Activated naive CD4-positive, alpha-beta T cell treated with anti-CD3 and anti-CD28 coated beads, Interleukin-2, amount 10 ng/mL, durations not matched to agents 7 days and 5 days (primary cell): Measurements from ENCODE around the gene TWNK.
"Not testable (repeated sequence)": the region's sequence is repeated elsewhere in the genome, so short reads cannot be mapped to it uniquely, and the experiment has no call there.

Experiments used
- CTCF ChIA-PET: fragments of 350-600 bp; sonication (Branson Sonifier 250); formaldehyde crosslinking; loops from one replicate; lab custom pipeline; 2021; ENCODE audit warnings: antibody characterized with exemption; lab: Charles Lee
- DNase-seq: peaks from one replicate; pipeline ENCODE4 v3.0.0-alpha.2; 2020
- H3K27ac Mint-ChIP-seq: one replicate; pipeline ENCODE4 v1.8.0; 2021; ENCODE audit warnings: mild to moderate bottlenecking, moderate library complexity, mixed read lengths
- H3K27me3 Mint-ChIP-seq: one replicate; pipeline ENCODE4 v1.8.0; 2021; ENCODE audit warnings: mild to moderate bottlenecking, mixed read lengths
- H3K36me3 Mint-ChIP-seq: one replicate; pipeline ENCODE4 v1.8.0; 2021; ENCODE audit warnings: mixed read lengths
- H3K4me1 Mint-ChIP-seq: one replicate; pipeline ENCODE4 v1.8.0; 2021; ENCODE audit warnings: mixed read lengths
- H3K4me3 Mint-ChIP-seq: one replicate; pipeline ENCODE4 v1.8.0; 2021; ENCODE audit warnings: mild to moderate bottlenecking, moderate library complexity, mixed read lengths
- H3K9me3 Mint-ChIP-seq: one replicate; pipeline ENCODE4 v1.8.0; 2021; ENCODE audit warnings: mixed read lengths

The TWNK gene

DNA sequence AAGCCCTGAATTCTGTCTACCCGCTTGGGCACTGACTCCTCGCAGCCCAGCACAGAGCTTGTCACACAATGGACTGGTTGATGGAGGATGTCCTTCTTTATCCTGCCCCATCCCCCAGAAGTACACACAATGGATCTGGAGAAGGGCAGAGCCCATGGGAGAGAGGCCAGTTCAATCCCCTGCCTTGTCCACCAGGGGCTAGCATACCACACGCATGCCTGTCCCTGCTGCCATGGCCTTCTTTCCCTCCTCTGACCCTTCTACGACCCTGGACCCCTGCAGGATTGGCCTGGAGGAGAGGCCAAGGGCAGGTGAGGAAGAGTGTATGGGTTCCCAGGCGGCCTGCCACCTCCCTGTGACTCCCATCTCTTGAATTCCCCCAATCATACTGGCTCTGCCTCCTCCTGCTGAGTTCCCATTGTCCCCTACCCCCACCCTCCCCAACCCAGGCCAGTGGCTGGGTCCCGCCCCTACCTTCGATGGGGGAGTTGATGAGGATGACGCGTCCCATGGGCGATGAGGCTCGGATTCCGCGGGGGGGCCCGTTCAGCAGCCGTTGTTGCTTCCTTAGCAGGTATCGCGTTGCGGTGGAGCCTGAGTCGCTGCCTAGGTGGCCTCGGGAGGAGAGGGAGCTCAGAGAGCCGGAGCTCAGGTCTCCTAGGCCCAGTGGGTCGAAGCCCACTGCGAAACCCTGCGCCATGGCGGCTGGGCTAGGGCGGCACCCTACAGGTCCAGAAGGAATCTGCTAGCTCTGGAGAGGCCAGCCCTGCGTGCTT is 42.4 kb downstream of the TWNK start:
- CTCF ChIA-PET, result interaction anchor here (2.8 to 8.1 kb wide), 2 partner anchors 10 to 13 kb away, joined by 10 to 98 read pairs; no protein-coding TSS in a partner anchor
- Mint-ChIP-seq H3K4me1 (peaks cover 25% of the 10 kb centered on the region), H3K36me3 (peaks cover 6% of the 10 kb centered on the region), H3K9me3 (no peaks in the 10 kb centered on the region), H3K27me3 (peaks cover 42% of the 10 kb centered on the region), H3K27ac (no peak overlapping the region), H3K4me3 (no peak overlapping the region)
- DNase-seq, result no peak

DNA sequence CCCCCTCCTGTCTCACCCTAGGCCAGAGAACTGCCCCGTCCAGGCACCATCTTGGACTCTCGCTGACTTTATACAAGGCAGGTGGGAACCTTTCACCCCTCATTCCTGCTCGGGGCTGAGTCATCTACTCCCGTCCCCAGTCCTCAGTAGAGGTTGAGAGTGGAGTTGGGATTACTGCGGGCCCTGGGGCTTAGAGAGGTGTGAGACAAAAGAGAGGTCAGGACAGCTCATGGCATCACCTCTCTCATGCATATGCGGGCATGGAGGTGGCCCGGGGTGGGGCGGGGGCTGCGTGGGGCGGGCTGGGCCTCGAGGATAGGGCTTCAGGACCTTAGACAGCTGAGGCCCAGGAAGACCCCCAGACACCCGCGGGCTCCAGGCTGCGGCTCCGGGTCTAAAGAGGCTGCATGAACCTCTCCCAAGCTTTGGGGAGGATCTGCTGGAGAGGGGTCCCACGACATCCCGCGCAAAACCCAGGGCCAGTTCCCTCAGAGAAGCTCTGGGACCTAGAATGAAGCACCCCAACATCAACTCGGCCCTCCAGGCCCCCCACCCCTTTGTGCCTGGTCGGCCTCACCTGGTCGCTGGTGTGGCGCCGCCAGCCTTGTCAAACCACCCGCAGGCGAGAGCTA is 43.3 kb downstream of the TWNK start:
- DNase-seq, result no peak
- H3K36me3 Mint-ChIP-seq, result peaks cover 9% of the 10 kb centered on the region
- no peaks in the 10 kb centered on the region for H3K9me3 Mint-ChIP-seq
- H3K4me3 Mint-ChIP-seq, result peak overlapping the region; percentile 81
- peaks cover 25% of the 10 kb centered on the region for H3K4me1 Mint-ChIP-seq
- H3K27ac Mint-ChIP-seq, result peak overlapping the region; percentile 96
- peaks cover 42% of the 10 kb centered on the region for H3K27me3 Mint-ChIP-seq
- CTCF ChIA-PET, result interaction anchor here (0.6 to 8.1 kb wide), 8 partner anchors 9 to 1108 kb away, joined by 3 to 98 read pairs (median 7); no protein-coding TSS in a partner anchor

DNA sequence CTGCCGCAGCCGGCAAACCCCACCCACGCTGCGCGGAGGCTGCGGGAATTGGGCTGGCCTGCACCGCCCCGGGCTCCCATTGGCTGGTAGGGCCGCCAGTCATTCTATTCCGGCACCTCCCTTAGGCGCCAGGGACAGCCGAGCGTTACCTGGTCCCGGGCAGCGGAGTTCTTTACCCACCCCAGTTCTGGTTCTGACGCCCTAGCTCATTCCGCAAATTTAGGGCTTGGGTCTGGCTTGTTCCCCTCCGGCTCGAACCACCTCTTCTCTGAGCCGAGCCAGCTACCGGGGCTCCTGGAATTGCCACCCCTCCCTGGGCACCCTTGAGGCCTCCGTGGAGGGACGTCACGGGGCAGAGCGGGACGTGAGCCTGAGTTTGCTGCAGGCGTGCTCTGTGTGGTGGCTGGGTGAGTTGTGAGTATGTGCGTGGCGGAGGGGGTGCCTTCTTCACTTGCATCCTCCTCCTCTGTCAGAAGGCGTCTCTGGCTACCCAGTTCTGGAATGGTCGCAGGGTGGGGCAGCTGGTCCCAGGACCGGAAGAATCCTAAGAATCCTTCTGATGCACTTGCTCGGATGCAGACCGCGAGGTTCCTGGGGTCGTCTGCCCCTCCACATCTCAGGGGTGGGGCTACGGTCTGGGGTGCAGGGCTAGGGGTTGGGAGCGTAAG is 43.9 kb downstream of the TWNK start, which contains the start of the genes PDZD7 and SFXN3:
PDZD7 (minus strand) TSS at position 2 of the 668 bp plus-strand sequence. CDS start 910 bp downstream, outside the sequence.
SFXN3 (plus strand) TSS at position 107 of the 668 bp plus-strand sequence. CDS start 3,461 bp downstream, outside the sequence.
- CTCF ChIA-PET, result interaction anchor here (0.6 to 8.1 kb wide), 10 partner anchors 8 to 1107 kb away, joined by 3 to 98 read pairs (median 4); no protein-coding TSS in a partner anchor
- peak within 1 kb of the TSS; percentile 81 for H3K4me3 Mint-ChIP-seq
- peak within 1 kb of the TSS; percentile 96 for H3K27ac Mint-ChIP-seq
- no peaks in the 10 kb centered on the region for H3K9me3 Mint-ChIP-seq
- H3K36me3 Mint-ChIP-seq, result peaks cover 14% of the 10 kb centered on the region
- H3K4me1 Mint-ChIP-seq, result peaks cover 25% of the 10 kb centered on the region
- peak; percentile 98 for DNase-seq
- H3K27me3 Mint-ChIP-seq, result peaks cover 42% of the 10 kb centered on the region

DNA sequence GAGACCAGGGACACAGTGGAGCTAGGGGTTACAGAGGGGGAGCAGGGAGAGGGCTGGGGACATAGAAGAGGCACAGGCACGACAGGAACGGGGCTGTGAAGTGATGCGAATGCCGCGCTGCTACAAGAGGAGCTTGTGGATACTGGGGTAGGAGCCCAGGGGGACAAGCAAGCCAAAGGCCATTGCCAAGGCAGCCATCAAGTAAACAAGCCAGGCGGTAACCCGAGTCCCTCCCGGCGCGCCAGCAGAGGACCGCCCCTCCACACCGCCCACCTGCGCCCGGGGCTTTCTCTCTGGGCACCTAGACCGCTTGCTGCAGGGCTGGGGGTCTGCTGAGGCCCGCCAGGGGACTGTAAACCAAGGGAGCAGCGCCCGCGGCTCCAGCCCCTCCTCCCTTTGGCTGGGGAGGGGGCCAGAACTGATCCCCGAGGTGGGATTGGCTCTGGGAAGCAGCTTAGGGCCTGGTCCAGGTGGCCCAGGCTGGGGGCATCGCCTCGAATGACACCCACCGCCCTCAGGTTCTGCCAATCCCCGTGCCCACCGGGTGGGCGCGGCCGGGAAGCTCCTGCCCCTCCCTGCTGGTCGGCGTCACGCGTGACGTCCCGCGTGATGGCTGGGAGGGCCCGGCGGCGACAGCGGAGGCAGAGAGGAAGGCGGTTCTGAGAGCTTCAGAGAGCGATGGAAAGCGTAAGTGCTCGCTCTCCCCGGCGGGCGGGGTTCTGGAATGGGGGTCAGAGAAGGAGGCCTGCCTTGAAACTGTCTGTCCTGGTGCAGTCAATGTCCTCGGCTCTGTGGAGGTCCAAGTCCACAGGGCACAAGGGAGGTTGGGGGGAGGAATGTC is 44.7 kb downstream of the TWNK start:
- CTCF ChIA-PET, result interaction anchor here (0.9 to 8.1 kb wide), 8 partner anchors 8 to 37 kb away, joined by 3 to 98 read pairs (median 7); no protein-coding TSS in a partner anchor
- no peaks in the 10 kb centered on the region for H3K9me3 Mint-ChIP-seq
- peak overlapping the region; percentile 81 for H3K4me3 Mint-ChIP-seq
- H3K27me3 Mint-ChIP-seq, result peaks cover 37% of the 10 kb centered on the region
- H3K36me3 Mint-ChIP-seq, result peaks cover 20% of the 10 kb centered on the region
- peaks cover 25% of the 10 kb centered on the region for H3K4me1 Mint-ChIP-seq
- peak; percentile 91 for DNase-seq
- H3K27ac Mint-ChIP-seq, result peak overlapping the region; percentile 96

DNA sequence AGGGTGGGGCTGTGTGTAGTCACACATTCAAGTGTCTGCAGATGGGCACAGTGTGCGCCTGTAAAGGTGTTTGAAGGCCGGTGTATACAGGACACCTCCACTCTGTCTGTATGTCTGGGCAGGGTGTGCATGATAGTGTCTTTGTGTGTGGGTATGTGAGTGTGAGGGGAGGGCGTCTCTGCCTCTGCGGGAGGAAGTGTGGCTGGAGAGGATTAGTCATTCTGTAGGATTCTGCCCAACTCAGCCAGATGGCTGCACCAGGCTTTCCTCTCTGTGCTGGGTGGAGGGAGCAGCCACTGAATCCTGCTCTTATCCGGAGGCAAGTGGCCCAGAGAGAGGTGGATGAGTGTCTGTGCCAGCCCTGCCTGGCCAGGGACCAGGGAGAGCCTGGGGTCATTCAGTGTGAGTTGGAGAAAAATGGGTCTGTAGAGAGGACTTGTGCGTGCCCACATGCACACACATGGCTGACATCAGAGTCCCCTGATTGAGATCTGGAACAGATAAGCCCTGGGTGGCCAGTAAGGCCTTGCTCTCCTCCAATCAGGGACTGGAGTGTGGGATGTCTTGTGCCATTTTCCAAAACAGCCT is 45.4 kb downstream of the TWNK start:
- H3K27ac Mint-ChIP-seq, result peak overlapping the region; percentile 91
- H3K9me3 Mint-ChIP-seq, result no peaks in the 10 kb centered on the region
- CTCF ChIA-PET, result interaction anchor here (1.1 to 8.1 kb wide), 4 partner anchors 10 to 35 kb away, joined by 3 to 98 read pairs (median 16); no protein-coding TSS in a partner anchor
- H3K4me3 Mint-ChIP-seq, result peak overlapping the region; percentile 81
- peaks cover 25% of the 10 kb centered on the region for H3K4me1 Mint-ChIP-seq
- H3K27me3 Mint-ChIP-seq, result peaks cover 32% of the 10 kb centered on the region
- H3K36me3 Mint-ChIP-seq, result peaks cover 26% of the 10 kb centered on the region
- peak; percentile 56 for DNase-seq

DNA sequence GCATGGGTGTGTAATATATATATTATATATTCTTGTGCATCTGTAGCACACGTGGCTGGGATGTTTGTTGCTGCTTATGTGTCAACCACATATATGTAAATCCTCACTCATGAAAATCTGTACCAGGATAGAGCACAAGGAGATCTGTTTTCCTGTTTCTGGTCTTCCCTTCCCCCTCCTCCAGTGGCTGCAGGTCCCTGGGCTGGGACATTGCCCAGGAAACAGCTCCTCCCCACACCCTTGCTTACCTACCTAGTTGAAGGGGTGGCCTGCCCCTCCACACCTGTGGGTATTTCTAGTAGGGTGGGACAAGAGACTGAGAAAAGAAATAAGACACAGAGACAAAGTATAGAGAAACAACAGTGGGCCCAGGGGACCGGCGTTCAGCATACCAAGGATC is 45.9 kb downstream of the TWNK start:
- Mint-ChIP-seq H3K36me3 (peaks cover 32% of the 10 kb centered on the region), H3K27me3 (peaks cover 28% of the 10 kb centered on the region), H3K4me1 (peaks cover 25% of the 10 kb centered on the region), H3K9me3 (no peaks in the 10 kb centered on the region), H3K4me3 (peak overlapping the region; percentile 81), H3K27ac (peak overlapping the region; percentile 91)
- DNase-seq, result no peak
- CTCF ChIA-PET, result no interaction called here

DNA sequence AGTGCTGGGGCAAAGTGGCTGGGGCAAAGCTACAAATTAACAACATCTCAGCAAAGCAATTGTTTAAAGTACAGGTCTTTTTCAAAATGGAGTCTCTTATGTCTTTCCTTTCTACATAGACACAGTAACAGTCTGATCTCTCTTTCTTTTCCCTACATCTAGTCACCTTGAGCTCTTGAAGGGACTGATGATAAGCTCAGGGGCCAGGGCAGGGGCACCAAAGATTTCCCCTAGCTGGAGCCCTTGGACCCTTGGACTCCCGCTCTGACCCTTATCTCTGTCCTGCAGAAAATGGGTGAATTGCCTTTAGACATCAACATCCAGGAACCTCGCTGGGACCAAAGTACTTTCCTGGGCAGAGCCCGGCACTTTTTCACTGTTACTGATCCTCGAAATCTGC is 47.1 kb downstream of the TWNK start:
- H3K4me3 Mint-ChIP-seq, H3K9me3 Mint-ChIP-seq, H3K27ac Mint-ChIP-seq, DNase-seq: not testable (repeated sequence)
- peaks cover 25% of the 10 kb centered on the region for H3K4me1 Mint-ChIP-seq
- peaks cover 39% of the 10 kb centered on the region for H3K36me3 Mint-ChIP-seq
- CTCF ChIA-PET, result interaction anchor here (0.6 to 1.8 kb wide), 5 partner anchors 15 to 108 kb away, joined by 3 to 6 read pairs (median 3); partner anchors contain the start of gene LZTS2
- peaks cover 16% of the 10 kb centered on the region for H3K27me3 Mint-ChIP-seq

DNA sequence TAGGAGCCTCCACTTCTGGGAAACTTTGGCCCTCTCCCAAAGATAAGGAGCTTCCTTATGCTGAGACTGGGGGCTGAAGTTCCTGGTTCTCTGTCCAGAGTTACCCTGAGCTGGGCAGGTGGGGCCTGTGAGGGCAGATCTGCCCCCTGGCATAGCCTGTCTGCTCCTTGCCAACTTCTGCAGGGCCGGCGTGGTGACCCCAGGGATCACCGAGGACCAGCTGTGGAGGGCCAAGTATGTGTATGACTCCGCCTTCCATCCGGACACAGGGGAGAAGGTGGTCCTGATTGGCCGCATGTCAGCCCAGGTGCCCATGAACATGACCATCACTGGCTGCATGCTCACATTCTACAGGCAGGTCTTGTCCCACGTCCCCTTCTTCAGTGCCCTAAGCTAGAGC is 48.0 kb downstream of the TWNK start:
- CTCF ChIA-PET, result interaction anchor here (0.8 to 1.8 kb wide), 5 partner anchors 16 to 107 kb away, joined by 3 to 6 read pairs (median 3); partner anchors contain the start of gene LZTS2
- peaks cover 39% of the 10 kb centered on the region for H3K36me3 Mint-ChIP-seq
- H3K27me3 Mint-ChIP-seq, result peaks cover 7% of the 10 kb centered on the region
- no peak for DNase-seq
- H3K9me3 Mint-ChIP-seq, result no peaks in the 10 kb centered on the region
- H3K4me1 Mint-ChIP-seq, result peaks cover 25% of the 10 kb centered on the region
- H3K4me3 Mint-ChIP-seq, result no peak overlapping the region
- no peak overlapping the region for H3K27ac Mint-ChIP-seq

DNA sequence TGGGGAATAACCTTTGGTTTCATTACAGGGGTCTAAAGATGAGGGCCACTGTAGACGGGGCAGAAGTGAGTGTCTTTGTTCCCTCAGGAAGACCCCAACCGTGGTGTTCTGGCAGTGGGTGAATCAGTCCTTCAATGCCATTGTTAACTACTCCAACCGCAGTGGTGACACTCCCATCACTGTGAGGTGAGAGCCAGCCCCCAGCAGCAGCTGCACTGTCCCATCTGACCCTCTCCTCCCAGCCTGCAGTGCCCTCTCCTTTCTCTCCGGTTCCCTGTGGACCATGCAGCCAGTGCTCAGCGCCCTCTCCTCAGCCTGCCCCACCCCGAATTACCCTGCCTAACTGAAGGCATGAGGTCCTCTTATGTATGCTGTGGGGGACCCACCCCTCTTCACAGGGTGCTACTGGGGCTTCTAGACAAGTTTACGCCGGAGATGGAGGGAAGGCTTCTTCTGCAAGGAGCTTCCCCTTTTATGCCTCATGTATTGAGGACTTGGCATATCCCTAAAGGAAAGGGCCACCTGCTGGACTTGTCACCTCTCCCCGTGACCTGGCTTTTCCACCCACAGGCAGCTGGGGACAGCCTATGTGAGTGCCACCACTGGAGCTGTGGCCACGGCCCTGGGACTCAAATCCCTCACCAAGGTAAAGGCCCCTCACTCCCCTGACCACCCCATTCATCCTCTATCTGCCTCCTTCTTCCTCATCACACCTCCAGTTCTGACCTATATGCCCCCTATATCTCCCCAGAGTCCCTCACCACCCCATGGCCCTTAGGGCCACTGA is 48.8 kb downstream of the TWNK start:
- CTCF ChIA-PET, result interaction anchor here (0.8 to 1.4 kb wide), 2 partner anchors 9 to 16 kb away, joined by 3 read pairs; no protein-coding TSS in a partner anchor
- Mint-ChIP-seq H3K4me3 (no peak overlapping the region), H3K36me3 (peaks cover 41% of the 10 kb centered on the region)

DNA sequence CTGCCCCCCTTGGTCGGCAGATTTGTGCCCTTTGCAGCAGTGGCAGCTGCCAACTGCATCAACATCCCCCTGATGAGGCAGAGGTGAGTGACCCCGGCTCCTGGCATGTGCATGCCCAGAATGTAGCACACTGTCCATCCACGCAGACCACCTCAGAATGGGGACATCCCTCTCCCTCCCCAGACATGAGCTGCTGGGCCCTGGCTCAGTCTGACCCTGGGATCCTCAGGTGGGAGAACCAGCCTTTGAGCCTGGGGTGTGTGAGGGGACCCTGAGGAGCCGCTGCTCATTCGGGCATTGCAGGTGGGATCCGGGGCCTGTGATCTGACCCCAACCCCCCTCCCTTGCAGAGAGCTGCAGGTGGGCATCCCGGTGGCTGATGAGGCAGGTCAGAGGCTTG is 49.4 kb downstream of the TWNK start:
- CTCF ChIA-PET, result interaction anchor here (1.4 kb wide), 1 partner anchor 10 kb away, joined by 3 read pairs; no protein-coding TSS in a partner anchor
- Mint-ChIP-seq H3K4me1 (peaks cover 26% of the 10 kb centered on the region), H3K27me3 (no peaks in the 10 kb centered on the region)

More for the DNA sequence above, 48.8 kb downstream of the TWNK start:
- no peak for DNase-seq
- H3K27ac Mint-ChIP-seq, result peak overlapping the region; percentile 24
- H3K9me3 Mint-ChIP-seq, result no peaks in the 10 kb centered on the region
- H3K27me3 Mint-ChIP-seq, result peaks cover under 1% of the 10 kb centered on the region
- H3K4me1 Mint-ChIP-seq, result peaks cover 23% of the 10 kb centered on the region

DNA sequence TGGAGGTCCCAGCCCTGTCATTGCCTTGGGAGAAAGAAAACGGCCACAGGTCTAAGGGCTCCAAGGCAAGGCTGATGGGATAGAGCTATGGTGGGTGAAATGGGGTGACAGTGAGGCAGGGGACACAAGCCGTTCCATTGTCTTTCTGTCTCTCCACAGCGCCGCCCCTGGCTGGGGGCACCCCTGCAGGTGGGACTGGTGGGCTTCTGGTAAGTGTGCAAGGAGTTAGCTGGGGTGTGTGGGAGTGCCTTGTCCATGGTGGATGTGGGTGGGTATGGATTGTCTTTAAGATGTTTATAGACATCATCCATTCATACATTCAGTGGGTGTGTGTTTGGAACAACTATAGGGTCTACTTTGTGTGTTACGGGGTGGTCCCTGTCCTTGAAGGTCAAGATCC is 51.1 kb downstream of the TWNK start:
- no peak for DNase-seq
- H3K36me3 Mint-ChIP-seq, result peaks cover 40% of the 10 kb centered on the region
- H3K4me3 Mint-ChIP-seq, result no peak overlapping the region
- H3K27me3 Mint-ChIP-seq, result peaks cover 9% of the 10 kb centered on the region
- H3K4me1 Mint-ChIP-seq, result peaks cover 31% of the 10 kb centered on the region
- H3K27ac Mint-ChIP-seq, result no peak overlapping the region
- H3K9me3 Mint-ChIP-seq, result no peaks in the 10 kb centered on the region
- CTCF ChIA-PET, result interaction anchor here (1.0 to 6.8 kb wide), 7 partner anchors 13 to 58 kb away, joined by 3 to 68 read pairs (median 25); no protein-coding TSS in a partner anchor

More for the DNA sequence above, 49.4 kb downstream of the TWNK start:
- no peaks in the 10 kb centered on the region for H3K9me3 Mint-ChIP-seq
- H3K4me3 Mint-ChIP-seq, result no peak overlapping the region
- peak overlapping the region; percentile 24 for H3K27ac Mint-ChIP-seq
- DNase-seq, result no peak
- H3K36me3 Mint-ChIP-seq, result peaks cover 43% of the 10 kb centered on the region

DNA sequence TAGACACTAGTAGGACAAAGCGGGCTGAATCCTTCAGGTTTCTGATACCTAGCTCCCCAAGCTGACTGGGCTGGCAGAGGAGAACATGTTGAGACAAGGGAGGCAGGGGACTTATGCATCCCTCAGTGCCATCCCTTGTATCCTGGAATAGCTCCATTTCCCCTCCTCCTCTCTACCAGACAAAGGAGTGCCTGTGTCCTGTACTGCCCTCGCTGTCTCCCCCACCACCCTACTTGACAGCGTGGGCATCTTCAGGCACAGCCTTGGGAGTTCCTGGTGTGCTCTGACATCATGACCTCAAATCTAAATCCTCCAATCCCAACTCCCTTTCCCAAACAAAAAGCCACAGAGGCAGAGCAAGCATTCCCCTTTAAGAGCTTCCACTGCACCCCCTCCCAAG is 52.7 kb downstream of the TWNK start:
- Mint-ChIP-seq H3K4me1 (peaks cover 27% of the 10 kb centered on the region), H3K36me3 (peaks cover 36% of the 10 kb centered on the region), H3K27ac (no peak overlapping the region), H3K27me3 (peaks cover 21% of the 10 kb centered on the region), H3K4me3 (no peak overlapping the region), H3K9me3 (no peaks in the 10 kb centered on the region)
- CTCF ChIA-PET, result interaction anchor here (0.7 to 8.4 kb wide), 11 partner anchors 9 to 286 kb away, joined by 3 to 68 read pairs (median 25); partner anchors contain the start of genes KAZALD1, PDZD7 and SFXN3
- DNase-seq, result no peak
